GM19372 (cell line): ENCODE results near the gene FAM76B.
A peak's percentile ranks its signal among the peaks of the same experiment; 100 is the strongest.

Source experiments
- ATAC-seq: cut with Tn5 transposase; IDR thresholded peaks from one replicate; pipeline ENCODE4 v1.9.1; 2021; ENCODE audit warnings: mild to moderate bottlenecking, low read depth, moderate library complexity; ENCODE audit not compliant: unreplicated experiment

The FAM76B gene

DNA sequence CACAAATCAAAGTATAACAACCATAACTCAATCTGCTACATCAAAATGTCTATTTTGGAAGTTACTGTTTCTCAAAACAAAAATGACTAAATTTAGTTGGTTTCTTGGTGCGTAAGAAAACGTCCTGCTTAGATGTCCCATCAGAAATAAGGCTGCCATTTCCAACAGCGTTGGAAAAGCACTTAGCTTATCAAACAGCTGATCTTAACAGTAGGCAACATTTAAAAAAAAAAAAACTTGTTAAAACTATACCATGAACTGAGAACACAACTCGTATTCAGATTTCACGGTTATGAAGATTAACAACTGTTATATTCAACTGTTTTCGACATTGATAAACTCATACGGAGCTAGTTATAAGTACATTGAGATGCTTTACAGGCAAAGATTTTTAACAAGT lies 3.1 kb upstream of the FAM76B start:
- ATAC-seq, result no peak

GRCh38 chr11:95792200-95792599 lies 2.6 kb upstream of the FAM76B start:
- ATAC-seq, result no peak

DNA sequence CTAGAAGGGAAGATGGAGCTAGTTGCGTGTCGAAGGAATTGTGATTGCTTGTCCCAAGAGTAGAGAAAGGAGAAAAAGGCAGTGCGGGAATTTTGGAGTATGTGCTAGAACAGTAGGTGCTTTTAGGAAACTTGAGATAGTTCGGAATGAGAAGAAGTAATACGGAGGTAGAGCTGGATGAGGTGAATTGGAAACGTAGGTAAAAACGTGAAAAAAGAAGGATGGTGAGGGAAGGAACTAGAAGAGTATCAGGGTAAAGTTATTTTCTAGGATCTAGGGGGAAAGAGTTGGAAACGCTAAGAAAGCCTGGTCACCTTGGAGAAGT lies 2.1 kb upstream of the FAM76B start:
- ATAC-seq, result no peak

- no peak for ATAC-seq
These were observed 1.5 kb upstream of the FAM76B start for GRCh38 chr11:95790933-95791708.

- peak; percentile 57 for ATAC-seq
These were observed 746 bp upstream of the FAM76B start, which contains the start of gene CEP57 for GRCh38 chr11:95790123-95790932. CEP57 (plus strand) TSS chr11:95790498; CDS start chr11:95790699, 201 bp downstream.

DNA sequence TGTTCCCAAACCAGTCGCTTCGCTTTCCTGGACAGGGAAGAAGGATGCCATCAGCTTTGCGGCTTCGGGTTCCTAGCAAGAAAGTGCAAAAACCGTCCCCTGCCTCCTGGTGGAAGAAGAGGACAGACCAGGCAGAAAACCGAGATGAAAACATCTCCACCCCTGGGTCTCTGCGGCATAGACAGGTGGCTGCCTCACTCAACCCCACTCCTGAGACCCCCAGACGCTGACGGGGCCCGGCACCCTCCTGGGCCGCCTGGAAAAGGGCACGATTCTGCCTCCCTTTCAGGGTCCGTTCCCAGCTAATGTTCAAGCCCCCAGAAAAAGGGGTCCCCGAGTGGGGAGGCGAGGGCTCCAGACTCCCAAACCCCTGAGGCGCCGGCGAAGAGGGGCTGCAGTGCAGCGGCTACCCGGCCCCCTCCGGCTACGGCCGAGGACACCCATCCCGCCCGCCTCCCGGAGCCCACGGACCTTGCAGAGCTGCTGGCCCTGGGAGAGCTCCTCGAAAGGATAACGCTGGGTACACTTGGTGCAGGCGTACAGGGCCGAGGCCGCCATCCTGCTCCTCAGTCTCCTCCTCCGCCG lies 569 bp downstream of the FAM76B start:
- ATAC-seq, result no peak

- ATAC-seq, result no peak
These were observed 9.0 kb downstream of the FAM76B start for GRCh38 chr11:95780544-95780943.

DNA sequence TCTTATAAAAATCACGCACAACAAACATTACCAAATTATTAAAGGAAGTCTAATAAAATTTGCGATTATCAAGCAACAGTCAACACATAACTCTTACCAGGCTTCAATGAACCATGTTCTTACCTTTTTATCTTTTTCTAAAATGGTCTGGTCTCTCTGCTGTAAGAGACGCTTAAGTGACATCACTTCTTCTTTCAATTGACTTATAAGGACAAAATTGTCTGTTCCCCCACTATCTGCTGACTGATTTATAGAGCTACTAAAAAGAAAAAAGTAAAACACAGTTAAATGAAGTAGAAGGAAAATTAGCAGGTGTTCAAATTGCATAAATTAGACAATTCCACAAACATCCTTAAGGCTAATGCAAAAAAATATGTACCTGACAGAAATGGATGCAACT lies 10.9 kb downstream of the FAM76B start:
- ATAC-seq, result no peak

- no peak for ATAC-seq
These were observed 12.7 kb downstream of the FAM76B start for GRCh38 chr11:95776859-95777258.

- ATAC-seq, result no peak
These were observed 21.1 kb downstream of the FAM76B start for GRCh38 chr11:95768521-95768920.

DNA sequence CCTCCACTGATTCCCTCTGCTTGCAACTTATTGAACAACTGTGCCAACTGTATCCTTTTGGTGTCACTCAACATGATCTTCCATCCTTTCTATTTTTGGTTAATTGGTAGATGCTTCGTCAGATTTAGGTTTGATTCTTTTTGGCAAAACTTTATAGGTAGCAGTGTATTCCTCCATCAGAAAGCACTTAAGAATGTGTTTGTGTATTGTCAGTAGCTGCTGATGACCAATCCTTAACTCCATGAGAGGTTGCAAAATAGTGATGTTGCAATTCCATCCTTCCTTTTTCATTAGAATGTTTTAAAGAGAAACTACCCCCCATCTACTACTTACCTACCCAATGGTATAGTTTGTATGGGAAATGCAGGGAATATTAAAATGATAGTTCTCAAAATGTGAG lies 22.1 kb downstream of the FAM76B start:
- ATAC-seq, result no peak

DNA sequence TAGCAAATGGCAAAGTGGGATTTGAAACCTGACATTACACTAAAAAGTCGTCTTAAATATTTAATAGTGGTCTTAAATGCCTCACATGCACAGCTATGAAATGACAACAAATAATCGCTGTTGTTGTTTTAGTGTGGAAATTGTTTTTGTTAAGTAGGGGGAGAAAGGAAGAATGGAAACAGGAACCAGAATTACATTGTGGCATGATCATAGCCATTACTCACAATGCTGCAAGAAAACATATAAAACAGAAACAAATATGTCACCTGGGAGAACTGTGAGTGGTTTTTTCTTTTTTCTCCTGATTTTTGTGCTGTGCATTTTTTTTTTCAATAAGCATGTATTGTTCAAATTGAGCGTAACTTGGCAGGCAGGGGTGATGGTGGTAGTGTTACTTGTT lies 22.9 kb downstream of the FAM76B start:
- no peak for ATAC-seq

DNA sequence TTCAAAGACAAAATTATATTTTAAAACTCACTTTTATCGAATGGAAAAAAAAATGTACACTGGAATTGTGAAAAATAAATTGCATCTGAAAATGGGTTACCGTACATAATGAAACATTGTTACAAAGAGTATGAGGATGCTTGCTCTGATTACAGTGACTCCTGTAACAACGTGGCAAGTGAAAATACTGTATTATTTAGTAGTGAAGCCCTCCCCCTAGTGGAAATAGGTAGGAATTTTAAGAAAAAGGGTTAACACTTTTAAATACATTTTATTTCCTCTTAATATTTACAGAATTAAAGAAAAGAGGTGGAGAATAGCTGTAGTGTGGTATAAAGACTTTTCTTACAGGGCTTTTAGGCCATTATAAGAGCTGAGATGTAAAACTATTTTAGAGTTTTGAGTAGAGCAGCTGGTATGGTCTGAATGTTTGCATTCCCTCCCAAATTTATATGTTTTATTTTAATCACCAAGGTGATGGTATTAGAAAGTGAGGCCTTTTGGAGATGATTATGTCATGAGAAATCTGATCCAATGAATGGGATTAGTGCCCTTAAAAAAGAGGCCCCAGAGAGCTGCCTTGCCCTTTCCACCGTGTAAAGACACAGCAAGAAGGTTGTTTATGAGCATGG lies 25.2 kb downstream of the FAM76B start:
- peak; percentile 68 for ATAC-seq

- no peak for ATAC-seq
These were observed 27.0 kb downstream of the FAM76B start for GRCh38 chr11:95762534-95762933.

GRCh38 chr11:95760941-95761340 lies 28.6 kb downstream of the FAM76B start:
- no peak for ATAC-seq

DNA sequence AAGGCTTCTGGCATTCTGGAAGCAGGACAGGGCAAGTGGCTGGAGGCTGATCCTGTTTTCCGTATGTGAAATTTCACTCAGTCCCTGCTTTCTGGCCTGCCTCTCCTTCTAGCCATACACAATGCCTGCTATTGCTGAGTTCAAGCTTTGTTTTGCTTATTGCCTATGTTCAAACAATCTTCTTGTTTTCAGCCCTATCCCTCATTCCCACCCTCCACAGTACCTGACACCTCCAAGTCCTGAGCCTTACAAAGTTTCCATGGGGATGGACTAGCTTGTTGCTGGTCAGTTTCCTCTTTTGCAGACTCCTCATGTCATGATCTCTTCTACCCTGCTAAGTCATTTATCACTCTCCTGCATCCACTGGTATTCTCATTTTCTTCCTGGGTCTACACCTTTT lies 38.1 kb downstream of the FAM76B start:
- ATAC-seq, result no peak

GRCh38 chr11:95750101-95750500 lies 39.5 kb downstream of the FAM76B start:
- ATAC-seq, result no peak

DNA sequence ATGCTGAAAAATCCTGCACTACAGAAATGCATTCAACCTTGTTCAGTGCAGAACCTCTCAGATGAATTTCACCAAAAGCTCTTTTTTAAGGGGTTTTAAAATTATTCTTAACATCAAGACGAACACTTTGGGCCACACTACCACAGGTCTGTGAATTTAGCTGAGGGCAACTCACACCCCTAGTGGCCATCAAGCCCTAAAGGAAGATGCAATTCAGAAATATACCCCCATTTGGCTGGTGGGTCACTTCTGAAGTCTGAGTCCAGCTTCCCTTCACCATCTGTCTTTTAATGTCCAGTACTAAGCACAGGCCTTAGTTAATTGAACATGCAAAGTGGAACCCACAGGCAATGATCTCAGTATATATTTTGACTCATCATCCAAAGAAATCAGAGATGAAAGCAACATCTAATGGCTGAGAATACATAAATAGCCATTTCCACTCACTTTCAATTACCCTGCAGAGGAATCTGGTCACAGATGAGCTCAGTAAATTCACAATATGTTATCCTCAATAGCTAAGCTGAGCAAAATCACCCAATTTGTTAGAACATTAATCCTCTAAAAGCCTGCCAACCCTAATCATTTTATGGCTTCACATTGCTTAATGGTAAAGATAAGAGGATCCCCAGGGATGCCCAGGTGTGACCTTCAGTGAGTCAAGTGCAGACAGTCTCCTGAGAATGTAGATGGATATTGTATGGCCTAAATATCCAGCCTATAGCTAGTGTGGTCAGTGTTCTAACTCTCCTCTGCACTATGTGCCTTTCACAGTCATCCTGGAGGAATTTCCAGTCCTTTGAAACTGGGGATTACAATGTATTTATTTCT lies 50.3 kb downstream of the FAM76B start:
- no peak for ATAC-seq

GRCh38 chr11:95736809-95737208 lies 52.8 kb downstream of the FAM76B start:
- no peak for ATAC-seq

- ATAC-seq, result no peak
These were observed 53.2 kb downstream of the FAM76B start for GRCh38 chr11:95736355-95736754.
